ENCODE results near the gene PBX1.
"Not testable (repeated sequence)": the region's sequence is repeated elsewhere in the genome, so short reads cannot be mapped to it uniquely, and the experiment has no call there.

The PBX1 gene

DNA sequence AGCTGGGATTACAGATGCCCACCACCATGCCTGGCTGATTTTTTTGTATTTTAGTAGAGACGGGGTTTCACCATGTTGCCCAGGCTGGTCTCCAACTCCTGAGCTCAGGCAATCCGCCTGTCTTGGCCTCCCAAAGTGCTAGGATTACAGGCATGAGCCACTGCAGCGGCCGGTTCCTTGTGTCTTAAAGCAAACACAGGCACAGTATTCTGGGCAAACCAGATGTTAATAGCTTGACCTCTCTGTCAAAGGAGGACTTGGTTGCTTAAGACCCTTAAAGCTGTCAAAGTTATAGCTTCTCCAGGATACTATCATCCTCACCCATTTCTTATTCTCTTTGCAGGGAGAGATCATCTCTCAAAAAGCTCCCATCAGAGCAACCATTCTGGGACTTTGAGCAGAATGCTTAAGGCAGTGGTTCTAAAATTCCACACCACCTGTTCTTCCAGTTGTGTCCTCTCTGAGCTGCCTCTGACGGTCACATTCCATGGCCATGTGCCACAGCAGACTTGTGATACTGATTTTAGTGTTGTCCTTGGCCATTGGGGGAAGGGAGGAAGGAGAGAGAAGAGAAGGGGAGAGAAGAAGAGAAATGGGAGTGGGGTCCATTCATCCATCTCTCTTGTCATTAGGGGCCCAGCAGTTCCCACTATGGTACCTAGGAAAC, 81.8 kb downstream of the PBX1 start:
- no peak for DNase-seq (ENCODE audit: low spot score)

- DNase-seq (ENCODE audit: low spot score): no peak
These were observed 82.4 kb downstream of the PBX1 start for GRCh38 chr1:164641353-164641730.

GRCh38 chr1:164643018-164643417, 84.0 kb downstream of the PBX1 start:
- no peak for DNase-seq (ENCODE audit: low spot score)

DNA sequence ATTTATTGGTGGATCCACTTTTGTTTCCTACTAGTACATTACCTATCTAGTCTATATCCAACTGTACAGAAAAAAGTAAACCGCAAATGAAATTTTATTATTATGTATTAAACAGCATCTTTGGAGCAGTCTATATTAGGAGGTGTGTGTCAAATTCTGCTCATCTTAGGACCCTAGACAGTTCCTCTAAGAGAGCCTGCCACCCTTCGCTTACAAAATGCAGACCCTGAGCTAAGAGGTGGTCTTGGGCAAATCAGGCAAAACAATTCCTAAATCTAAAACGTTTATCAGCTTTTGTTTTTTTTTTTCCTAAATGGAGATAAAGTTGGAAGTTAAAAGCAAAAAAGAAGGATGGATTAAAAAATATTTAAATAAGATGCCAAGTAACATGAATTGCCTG, 85.3 kb downstream of the PBX1 start:
- DNase-seq (ENCODE audit: low spot score): no peak

DNA sequence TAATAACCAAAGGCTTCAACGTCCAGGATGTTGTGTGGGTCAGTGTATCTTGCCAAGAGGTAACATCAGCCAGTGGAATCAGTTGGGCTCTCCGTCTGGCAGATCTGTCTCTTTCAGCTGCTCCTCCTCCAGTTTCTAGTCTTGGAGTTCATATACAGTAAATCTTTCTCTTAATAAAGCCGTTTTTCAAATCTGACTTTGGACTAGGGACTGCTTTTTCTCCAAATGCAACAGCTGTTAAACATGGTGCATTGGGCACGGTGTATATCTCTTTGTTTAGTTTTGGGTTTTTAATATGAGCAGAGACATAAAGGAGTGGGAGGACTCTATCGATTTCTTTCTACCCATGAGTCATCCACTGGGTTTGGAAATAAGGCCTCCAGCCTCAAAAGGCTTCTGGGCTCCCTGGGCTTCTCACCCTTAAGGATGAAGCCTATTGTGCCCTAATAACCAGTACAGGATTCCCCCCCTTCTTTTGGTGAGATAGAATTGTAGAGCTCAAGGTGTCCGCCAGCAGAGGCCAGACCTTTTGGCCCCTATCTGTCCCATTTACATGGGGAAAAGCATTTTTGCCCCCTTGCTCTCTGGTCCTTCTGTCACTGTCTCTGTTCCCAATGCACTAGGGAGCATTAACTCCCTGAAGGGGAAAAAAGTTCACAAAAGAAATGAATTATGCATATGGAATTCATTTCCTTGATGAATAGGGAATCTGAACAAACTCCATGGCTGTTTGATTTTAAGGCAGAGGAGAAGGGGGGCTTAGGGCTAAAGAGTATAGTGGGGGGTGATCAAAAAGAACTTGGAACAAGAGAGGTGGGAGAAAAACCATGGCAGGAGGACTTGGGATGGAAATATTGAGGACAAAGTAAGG, 86.0 kb downstream of the PBX1 start:
- no peak for DNase-seq (ENCODE audit: low spot score)

- DNase-seq (ENCODE audit: low spot score): no peak
These were observed 86.9 kb downstream of the PBX1 start for GRCh38 chr1:164645921-164646320.

DNA sequence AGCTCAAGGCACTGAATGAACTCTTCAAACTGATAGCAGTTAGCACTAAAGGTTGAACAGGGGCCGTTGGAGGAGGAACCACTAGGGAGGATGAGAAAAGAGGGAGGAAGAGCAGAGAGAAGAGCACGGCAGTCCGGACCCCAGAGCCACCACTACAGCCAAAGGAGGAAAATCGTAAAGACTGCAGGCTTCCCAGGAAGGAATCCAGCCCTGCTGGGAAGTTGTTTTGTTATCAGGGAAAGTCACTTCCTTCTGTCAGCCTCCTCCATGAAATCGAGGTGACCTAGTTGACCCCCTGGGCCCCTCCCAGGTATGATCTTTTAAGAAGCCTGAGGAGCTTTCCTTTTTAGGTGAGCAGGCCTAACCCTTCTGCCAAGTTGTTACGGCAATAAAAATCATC, 88.2 kb downstream of the PBX1 start:
- no peak for DNase-seq (ENCODE audit: low spot score)

GRCh38 chr1:164648636-164649035, 89.7 kb downstream of the PBX1 start:
- no peak for DNase-seq (ENCODE audit: low spot score)

- DNase-seq (ENCODE audit: low spot score): no peak
These were observed 90.2 kb downstream of the PBX1 start for GRCh38 chr1:164649146-164649545.

- no peak for DNase-seq (ENCODE audit: low spot score)
These were observed 91.5 kb downstream of the PBX1 start for GRCh38 chr1:164650531-164650930.

DNA sequence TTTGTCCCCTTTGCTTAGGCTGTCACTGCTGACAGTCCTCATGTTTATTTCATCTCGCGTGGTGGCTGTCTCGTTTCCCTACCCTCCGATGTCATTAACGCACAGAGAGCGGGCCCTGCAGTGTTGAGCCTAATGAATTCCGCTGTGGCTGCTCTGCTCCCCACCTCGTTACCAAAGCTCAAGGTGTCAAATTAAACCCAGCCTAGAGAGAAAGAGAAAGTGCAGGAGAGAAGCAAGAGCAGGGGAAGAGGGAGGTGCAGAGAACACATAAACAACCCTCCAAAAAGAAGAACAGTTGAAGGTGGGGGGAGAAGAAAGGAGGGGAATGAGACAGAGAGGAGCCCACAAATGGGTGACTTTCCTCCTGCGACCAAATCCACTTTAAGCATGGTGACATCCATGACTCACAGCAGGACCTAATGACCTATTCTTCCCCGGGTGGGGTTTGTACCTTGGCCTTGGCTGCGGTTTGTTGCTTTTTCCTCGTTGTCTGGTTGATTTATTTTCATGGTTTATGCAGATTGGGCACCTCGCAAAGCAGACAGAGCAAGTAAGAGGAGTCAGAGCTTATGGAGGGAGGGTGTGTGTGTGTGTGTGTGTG, 92.5 kb downstream of the PBX1 start:
- no peak for DNase-seq (ENCODE audit: low spot score)

DNA sequence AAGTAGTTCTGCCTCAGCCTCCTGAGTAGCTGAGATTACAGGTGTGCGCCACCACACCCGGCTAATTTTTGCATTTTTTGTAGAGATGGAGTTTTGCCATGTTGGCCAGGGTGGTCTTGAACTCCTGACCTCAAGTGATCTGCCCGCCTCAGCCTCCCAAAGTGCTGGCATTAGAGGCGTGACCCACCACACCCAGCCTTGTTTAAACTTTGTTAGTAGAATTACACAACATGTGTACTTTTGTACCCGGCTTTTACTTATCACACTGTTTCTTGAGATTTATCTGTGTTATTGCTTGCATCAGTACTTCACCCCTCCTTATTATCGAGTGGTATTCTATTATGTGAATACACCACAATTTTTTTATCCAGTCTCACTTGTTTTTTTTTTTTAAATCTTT, 94.0 kb downstream of the PBX1 start:
- not testable (repeated sequence) for DNase-seq (ENCODE audit: low spot score)

GRCh38 chr1:164653705-164654104, 94.7 kb downstream of the PBX1 start:
- no peak for DNase-seq (ENCODE audit: low spot score)

- DNase-seq (ENCODE audit: low spot score): no peak
These were observed 95.2 kb downstream of the PBX1 start for GRCh38 chr1:164654200-164654599.

GRCh38 chr1:164658864-164659263, 99.9 kb downstream of the PBX1 start:
- DNase-seq (ENCODE audit: low spot score): no peak

- DNase-seq (ENCODE audit: low spot score): no peak
These were observed 100.8 kb downstream of the PBX1 start for GRCh38 chr1:164659621-164660411.

DNA sequence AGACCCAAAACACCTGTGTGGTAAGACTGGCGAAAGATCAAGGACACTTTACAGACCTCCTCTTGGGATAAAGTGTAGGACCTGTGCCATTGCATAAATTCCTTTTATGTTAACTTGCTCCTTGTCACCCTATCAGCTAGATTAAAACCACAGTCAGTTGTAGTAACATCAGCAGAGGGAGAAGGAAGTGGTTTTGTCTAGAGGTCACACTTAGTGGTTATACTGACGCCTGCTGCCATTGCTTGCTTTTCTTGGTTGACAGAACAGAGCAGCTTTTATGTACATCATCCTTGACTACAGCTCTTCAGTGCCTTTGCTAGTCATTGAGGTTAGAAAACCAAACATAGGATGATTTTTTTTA, 101.4 kb downstream of the PBX1 start:
- no peak for DNase-seq (ENCODE audit: low spot score)

- DNase-seq (ENCODE audit: low spot score): no peak
These were observed 101.8 kb downstream of the PBX1 start for GRCh38 chr1:164660775-164661174.

DNA sequence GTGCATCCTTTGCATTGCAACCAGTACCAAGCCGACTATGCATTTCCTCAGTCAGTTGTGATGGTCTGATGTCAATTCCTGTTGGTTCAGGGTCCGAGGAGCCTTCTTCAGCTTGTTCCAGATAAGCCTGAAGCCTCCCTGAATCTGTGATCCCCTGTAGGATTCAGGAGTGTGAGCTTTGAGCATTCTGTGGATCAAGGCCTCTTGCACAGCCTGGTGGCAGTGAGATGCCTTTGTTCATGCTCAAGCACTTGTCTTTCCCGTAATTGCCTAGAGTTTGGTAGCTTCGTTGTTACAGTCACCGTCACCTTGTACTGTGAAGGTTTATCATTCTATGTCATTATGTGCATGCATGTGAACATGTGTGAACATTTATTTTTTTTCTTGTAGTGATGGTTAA, 103.5 kb downstream of the PBX1 start:
- DNase-seq (ENCODE audit: low spot score): no peak

GRCh38 chr1:164662955-164663354, 104.0 kb downstream of the PBX1 start:
- DNase-seq (ENCODE audit: low spot score): no peak

DNA sequence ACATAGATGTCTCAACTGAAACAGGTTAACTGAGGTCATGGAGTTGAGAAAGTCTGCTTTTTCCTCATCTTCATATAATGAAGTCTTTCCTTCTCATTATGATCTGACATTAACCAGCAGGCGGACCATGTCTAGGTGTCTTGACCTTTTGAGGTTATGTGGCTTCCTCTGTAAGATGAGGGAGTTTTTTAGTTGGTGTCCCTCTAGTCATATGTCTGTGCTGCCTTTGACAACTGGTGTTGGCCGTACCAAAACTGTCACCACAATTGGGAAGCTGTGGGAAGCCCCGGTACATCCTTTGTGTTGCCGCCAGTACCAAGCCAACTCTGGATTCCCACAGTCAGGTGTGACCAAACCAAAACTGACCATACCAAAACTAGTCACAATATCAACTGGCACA, 105.1 kb downstream of the PBX1 start:
- DNase-seq (ENCODE audit: low spot score): no peak

DNA sequence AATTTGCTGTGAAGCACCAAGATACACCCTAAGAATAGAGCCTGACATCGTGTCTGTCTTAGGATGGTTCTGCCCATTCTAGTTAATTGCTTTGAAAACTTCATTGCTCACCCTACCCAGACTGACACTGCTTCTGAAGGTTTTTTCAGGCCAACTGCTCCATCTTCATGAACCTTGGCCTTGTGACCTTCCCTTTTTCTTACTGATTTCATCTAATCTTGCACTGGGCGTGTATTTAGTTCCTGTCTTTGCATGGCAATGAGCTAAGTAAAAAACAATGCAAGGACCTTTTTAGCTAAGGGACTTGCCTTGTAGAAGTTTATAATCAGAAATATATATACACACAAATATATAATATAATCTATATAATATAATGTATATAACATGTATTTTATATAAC, 108.0 kb downstream of the PBX1 start:
- DNase-seq (ENCODE audit: low spot score): no peak
